ENCODE data around the gene LAGE3. TPM values are rescaled to one million over a fixed set of nuclear protein-coding genes. Genes with fewer than 3 reads are reported as not detected.
A peak's percentile ranks its signal among the peaks of the same experiment; 100 is the strongest.

The LAGE3 gene
- total and polyA plus RNA-seq, 2 of the 13 experiments (the other 11 are each of a cell fraction or from before 2014, with no cell fraction given) = 7.6 to 12.7 TPM

DNA sequence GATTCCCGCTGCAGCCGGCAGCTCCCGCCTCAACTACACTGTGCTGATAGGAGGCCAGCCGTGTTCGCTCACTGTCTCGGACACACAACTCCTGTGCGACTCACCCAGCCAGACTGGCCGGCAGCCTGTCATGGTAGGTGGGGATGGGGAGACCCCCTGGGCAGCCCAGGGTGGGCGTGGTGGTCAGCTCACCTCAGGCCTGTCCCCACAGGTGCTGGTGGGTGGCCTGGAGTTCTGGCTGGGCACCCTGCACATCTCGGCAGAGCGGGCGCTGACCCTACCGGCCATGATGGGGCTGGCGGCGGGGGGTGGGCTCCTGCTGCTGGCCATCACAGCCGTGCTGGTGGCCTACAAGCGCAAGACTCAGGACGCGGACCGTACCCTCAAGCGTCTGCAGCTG, 11.5 kb downstream of the LAGE3 start:
- FAIRE-seq (no peak), ATAC-seq (no peak), DNase-seq (ENCODE audit: low spot score) (no peak)
- H3K27me3 ChIP-seq (ENCODE audit: control insufficient read depth in 1 of 2, insufficient read depth in 2 of 2, low read length in 2 of 2) = no peaks in the 10 kb centered on the region
- H2AFZ ChIP-seq (ENCODE audit: low read length) = no peak overlapping the region
- H3K9me3 ChIP-seq (ENCODE audit: low read length) = no peaks in the 10 kb centered on the region
- H3K27ac ChIP-seq (ENCODE audit: extremely low read length, insufficient read depth, low read length) = no peak overlapping the region
- H3K36me3 ChIP-seq (replicated peaks in 1 of 2; ENCODE audit: control insufficient read depth in 1 of 2, insufficient read depth in 2 of 2, low read length in 2 of 2) = peaks cover 6% of the 10 kb centered on the region in 2 experiments; a peak in 2 of 5 replicates
- BruUV-seq (replicated peaks) = no TSS peak
- no CpG with 5 or more reads among the region's 21 CpGs for WGBS (ENCODE audit: low lambda C conversion rate)
- peaks cover 12% of the 10 kb centered on the region; the same call in 1 of the 2 replicates for H3K4me1 ChIP-seq (ENCODE audit: insufficient read depth, low read length)
- no peak overlapping the region for H3K9ac ChIP-seq (ENCODE audit: insufficient read depth, low read depth, low read length)
- no peaks in the 10 kb centered on the region for H4K20me1 ChIP-seq (ENCODE audit: insufficient read depth, low read length)
- POLR2A ChIA-PET = interaction anchor here (0.5 kb wide), 1 partner anchor 72 kb away, joined by 3 read pairs; no protein-coding TSS in a partner anchor
- intact Hi-C loops (cut with micrococcal nuclease; ENCODE audit: unreplicated experiment) (no loop called here), in situ Hi-C loops (cut with HindIII; ENCODE audit: extremely low pct_ligation_motif_present, low pct_unique_long_range_greater_than_20kb) (no loop called here)
- no peak overlapping the region for H3K4me2 ChIP-seq (ENCODE audit: low read depth, low read length)
- TF ChIP-seq, protein P1, sequence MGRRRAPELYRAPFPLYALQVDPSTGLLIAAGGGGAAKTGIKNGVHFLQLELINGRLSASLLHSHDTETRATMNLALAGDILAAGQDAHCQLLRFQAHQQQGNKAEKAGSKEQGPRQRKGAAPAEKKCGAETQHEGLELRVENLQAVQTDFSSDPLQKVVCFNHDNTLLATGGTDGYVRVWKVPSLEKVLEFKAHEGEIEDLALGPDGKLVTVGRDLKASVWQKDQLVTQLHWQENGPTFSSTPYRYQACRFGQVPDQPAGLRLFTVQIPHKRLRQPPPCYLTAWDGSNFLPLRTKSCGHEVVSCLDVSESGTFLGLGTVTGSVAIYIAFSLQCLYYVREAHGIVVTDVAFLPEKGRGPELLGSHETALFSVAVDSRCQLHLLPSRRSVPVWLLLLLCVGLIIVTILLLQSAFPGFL (CRISPR knock-in tag; IDR thresholded peaks at IDR 0.05) = no peak
- TF ChIP-seq RBFOX2 (IDR thresholded peaks at IDR 0.05; ENCODE audit: low read depth, low read length) = peak; percentile 43; the same call in 1 of the 2 replicates
- no peaks in the 10 kb centered on the region for H3K79me2 ChIP-seq (ENCODE audit: insufficient read depth, low read length)
- H3K4me3 ChIP-seq (replicated peaks in 1 of 3; ENCODE audit: insufficient read depth in 1 of 3, low read depth in 2 of 3, low read length in 3 of 3) = no peak overlapping the region
- CTCF ChIA-PET (ENCODE audit: low intra/inter-chr PET ratio, low total read pairs) = no interaction called here

DNA sequence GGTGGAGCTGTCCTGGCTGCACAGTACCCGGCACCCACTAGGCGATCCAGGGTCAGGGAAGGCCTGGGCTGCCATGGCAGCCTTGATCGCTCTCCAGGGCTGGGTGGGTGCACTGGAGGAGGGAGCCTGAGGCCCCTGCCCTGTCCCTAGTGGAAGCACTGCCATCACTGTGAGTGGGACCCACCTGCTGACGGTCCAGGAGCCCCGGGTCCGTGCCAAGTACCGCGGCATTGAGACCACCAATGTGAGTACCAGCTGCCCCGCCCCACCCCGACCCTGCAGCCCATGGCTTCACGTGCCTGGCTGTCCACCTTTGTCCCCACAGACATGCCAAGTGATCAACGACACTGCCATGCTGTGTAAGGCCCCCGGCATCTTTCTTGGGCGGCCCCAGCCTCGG, 12.2 kb downstream of the LAGE3 start:
- FAIRE-seq (no peak), DNase-seq (ENCODE audit: low spot score) (no peak), ATAC-seq (no peak)
- intact Hi-C loops (cut with micrococcal nuclease; ENCODE audit: unreplicated experiment) (no loop called here), in situ Hi-C loops (cut with HindIII; ENCODE audit: extremely low pct_ligation_motif_present, low pct_unique_long_range_greater_than_20kb) (no loop called here)
- TF ChIP-seq RFX3 (CRISPR knock-in tag; IDR thresholded peaks at IDR 0.05) (no peak), ZNF75D (CRISPR knock-in tag; IDR thresholded peaks at IDR 0.05; ENCODE audit: borderline replicate concordance) (no peak), ZNF530 (CRISPR knock-in tag; IDR thresholded peaks at IDR 0.05; ENCODE audit: low read depth) (no peak), ZEB1 (IDR thresholded peaks at IDR 0.05; ENCODE audit: insufficient replicate concordance, low read depth) (no peak)
- TF ChIP-seq, protein P2, sequence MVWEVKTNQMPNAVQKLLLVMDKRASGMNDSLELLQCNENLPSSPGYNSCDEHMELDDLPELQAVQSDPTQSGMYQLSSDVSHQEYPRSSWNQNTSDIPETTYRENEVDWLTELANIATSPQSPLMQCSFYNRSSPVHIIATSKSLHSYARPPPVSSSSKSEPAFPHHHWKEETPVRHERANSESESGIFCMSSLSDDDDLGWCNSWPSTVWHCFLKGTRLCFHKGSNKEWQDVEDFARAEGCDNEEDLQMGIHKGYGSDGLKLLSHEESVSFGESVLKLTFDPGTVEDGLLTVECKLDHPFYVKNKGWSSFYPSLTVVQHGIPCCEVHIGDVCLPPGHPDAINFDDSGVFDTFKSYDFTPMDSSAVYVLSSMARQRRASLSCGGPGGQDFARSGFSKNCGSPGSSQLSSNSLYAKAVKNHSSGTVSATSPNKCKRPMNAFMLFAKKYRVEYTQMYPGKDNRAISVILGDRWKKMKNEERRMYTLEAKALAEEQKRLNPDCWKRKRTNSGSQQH (CRISPR knock-in tag; IDR thresholded peaks at IDR 0.05; ENCODE audit: low read depth) = no peak
- H4K20me1 ChIP-seq (ENCODE audit: insufficient read depth, low read length) = no peaks in the 10 kb centered on the region
- WGBS (ENCODE audit: low lambda C conversion rate) = no CpG with 5 or more reads among the region's 15 CpGs
- H3K36me3 ChIP-seq (replicated peaks in 1 of 2; ENCODE audit: control insufficient read depth in 1 of 2, insufficient read depth in 2 of 2, low read length in 2 of 2) = peaks cover 6 to 8% of the 10 kb centered on the region in 2 experiments; a peak in 2 of 5 replicates
- peaks cover 6% of the 10 kb centered on the region; the same call in 1 of the 2 replicates for H3K4me1 ChIP-seq (ENCODE audit: insufficient read depth, low read length)
- no peak overlapping the region for H3K27ac ChIP-seq (ENCODE audit: extremely low read length, insufficient read depth, low read length)
- H3K4me2 ChIP-seq (ENCODE audit: low read depth, low read length) = no peak overlapping the region
- no peaks in the 10 kb centered on the region for H3K27me3 ChIP-seq (ENCODE audit: control insufficient read depth in 1 of 2, insufficient read depth in 2 of 2, low read length in 2 of 2)
- H3K79me2 ChIP-seq (ENCODE audit: insufficient read depth, low read length) = no peaks in the 10 kb centered on the region
- no peak overlapping the region for H2AFZ ChIP-seq (ENCODE audit: low read length)
- H3K4me3 ChIP-seq (replicated peaks in 1 of 3; ENCODE audit: insufficient read depth in 1 of 3, low read depth in 2 of 3, low read length in 3 of 3) = no peak overlapping the region
- H3K9me3 ChIP-seq (ENCODE audit: low read length) = no peaks in the 10 kb centered on the region
- ChIA-PET POLR2A (no interaction called here), CTCF (ENCODE audit: low intra/inter-chr PET ratio, low total read pairs) (no interaction called here)
- no peak overlapping the region for H3K9ac ChIP-seq (ENCODE audit: insufficient read depth, low read depth, low read length)
- no TSS peak for BruUV-seq (replicated peaks)
